Left ventricle myocardium inferior (tissue), 1 donor: ENCODE results near the gene ELMO1. TPM values are rescaled to one million over a fixed set of nuclear protein-coding genes. Genes with fewer than 3 reads are reported as not detected.

Experiments
- DNase-seq: peaks from one replicate; pipeline ENCODE4 v3.0.0-alpha.2; 2020
- H3K27ac ChIP-seq: fragments of 200-600 bp; replicated peaks from 2 replicates; pipeline ENCODE4 v1.8.0; 2021
- H3K27me3 ChIP-seq: fragments of 200-600 bp; 2 replicates; pipeline ENCODE4 v1.8.0; 2021; ENCODE audit warnings: low read depth
- H3K36me3 ChIP-seq: fragments of 200-600 bp; 2 replicates; pipeline ENCODE4 v1.8.0; 2021
- H3K4me1 ChIP-seq: fragments of 200-600 bp; 2 replicates; pipeline ENCODE4 v1.8.0; 2021
- H3K4me3 ChIP-seq: fragments of 200-600 bp; 2 replicates; pipeline ENCODE4 v1.8.0; 2021; ENCODE audit warnings: mild to moderate bottlenecking, moderate library complexity
- H3K9me3 ChIP-seq: fragments of 200-600 bp; replicated peaks from 2 replicates; pipeline ENCODE4 v1.8.0; 2021
- CTCF ChIP-seq: fragments of 200-600 bp; IDR thresholded peaks from 2 replicates; pipeline ENCODE4 v1.8.0; 2021; ENCODE audit warnings: antibody characterized with exemption, mild to moderate bottlenecking, borderline replicate concordance
- intact Hi-C: fragments of 100-400 bp; cut with micrococcal nuclease; formaldehyde crosslinking; loops from one replicate; pipeline ENCODE4 v1.11.0; 2022
- total RNA-seq: library from RNA; stranded (reverse); fragmentation: NEBNext Ultra II Directional; extraction: Animal tissue kit (Norgen Biotek cat#: 25700); gene quantifications from one replicate; pipeline ENCODE4 v1.2.1, GENCODE V29; 2021
- donor health status: DM: no; HTN: yes; CAD: no; lungs with severe emphysema.

ELMO1 gene
- total RNA-seq, 1 donor from 2014 or later: 10.0 TPM

GRCh38 chr7:36985866-36986400 lies 462.7 kb downstream of the ELMO1 start:
- Histone ChIP-seq H3K27ac (no peak overlapping the region), H3K4me3 (no peak overlapping the region), H3K4me1 (peaks cover 20% of the 10 kb centered on the region), H3K36me3 (no peaks in the 10 kb centered on the region), H3K27me3 (peaks cover 23% of the 10 kb centered on the region), H3K9me3 (no peaks in the 10 kb centered on the region)
- DNase-seq: no peak
- TF ChIP-seq CTCF: no peak
- intact Hi-C loops: loop anchor here (5.0 kb wide), 1 partner anchor 191 kb away; no protein-coding TSS in a partner anchor

GRCh38 chr7:36985316-36985715 lies 463.3 kb downstream of the ELMO1 start:
- no peaks in the 10 kb centered on the region for H3K36me3 ChIP-seq
- no peak overlapping the region for H3K27ac ChIP-seq
- H3K4me1 ChIP-seq: peaks cover 20% of the 10 kb centered on the region
- TF ChIP-seq CTCF: no peak
- no peaks in the 10 kb centered on the region for H3K9me3 ChIP-seq
- no peak overlapping the region for H3K4me3 ChIP-seq
- H3K27me3 ChIP-seq: peaks cover 23% of the 10 kb centered on the region
- intact Hi-C loops: loop anchor here (5.0 kb wide), 1 partner anchor 192 kb away; no protein-coding TSS in a partner anchor
- DNase-seq: no peak

- peaks cover 20% of the 10 kb centered on the region for H3K4me1 ChIP-seq
- no peak overlapping the region for H3K4me3 ChIP-seq
- no peak overlapping the region for H3K27ac ChIP-seq
- no peak for TF ChIP-seq CTCF
- DNase-seq: no peak
- intact Hi-C loops: loop anchor here (5.0 kb wide), 1 partner anchor 192 kb away; no protein-coding TSS in a partner anchor
- H3K36me3 ChIP-seq: no peaks in the 10 kb centered on the region
- peaks cover 23% of the 10 kb centered on the region for H3K27me3 ChIP-seq
- H3K9me3 ChIP-seq: no peaks in the 10 kb centered on the region
These were observed 463.9 kb downstream of the ELMO1 start for GRCh38 chr7:36984710-36985312.

GRCh38 chr7:36984041-36984521 lies 464.6 kb downstream of the ELMO1 start:
- Histone ChIP-seq H3K36me3 (no peaks in the 10 kb centered on the region), H3K4me1 (peaks cover 20% of the 10 kb centered on the region), H3K27ac (no peak overlapping the region), H3K9me3 (no peaks in the 10 kb centered on the region), H3K27me3 (peaks cover 23% of the 10 kb centered on the region), H3K4me3 (no peak overlapping the region)
- intact Hi-C loops: no loop called here
- TF ChIP-seq CTCF: no peak
- no peak for DNase-seq

- Histone ChIP-seq H3K4me1 (peaks cover 20% of the 10 kb centered on the region), H3K36me3 (no peaks in the 10 kb centered on the region), H3K9me3 (no peaks in the 10 kb centered on the region), H3K27ac (no peak overlapping the region), H3K4me3 (no peak overlapping the region), H3K27me3 (peaks cover 23% of the 10 kb centered on the region)
- intact Hi-C loops: no loop called here
- TF ChIP-seq CTCF: no peak
- no peak for DNase-seq
These were observed 465.9 kb downstream of the ELMO1 start for GRCh38 chr7:36982766-36983165.
